HG03575 (cell line): ENCODE results near the gene DPP9.
"Not testable (repeated sequence)": the region's sequence is repeated elsewhere in the genome, so short reads cannot be mapped to it uniquely, and the experiment has no call there.

Source experiments
- ATAC-seq: cut with Tn5 transposase; IDR thresholded peaks from one replicate; pipeline ENCODE4 v1.9.1; 2021; ENCODE audit not compliant: unreplicated experiment, insufficient number of reproducible peaks, low FRiP score; ENCODE audit errors: extremely low read depth

Gene DPP9

GRCh38 chr19:4693471-4694121 lies 30.0 kb downstream of the DPP9 start:
- ATAC-seq: no peak

- ATAC-seq: no peak
Measured at GRCh38 chr19:4693078-4693350, 30.6 kb downstream of the DPP9 start.

- ATAC-seq: no peak
Measured at GRCh38 chr19:4692251-4693077, 31.2 kb downstream of the DPP9 start.

- no peak for ATAC-seq
Measured at GRCh38 chr19:4691373-4691772, 32.3 kb downstream of the DPP9 start.

GRCh38 chr19:4690361-4690760 lies 33.3 kb downstream of the DPP9 start:
- no peak for ATAC-seq

- no peak for ATAC-seq
Measured at GRCh38 chr19:4689403-4689802, 34.2 kb downstream of the DPP9 start.

GRCh38 chr19:4688587-4688986 lies 35.1 kb downstream of the DPP9 start:
- no peak for ATAC-seq

GRCh38 chr19:4687396-4687795 lies 36.2 kb downstream of the DPP9 start:
- ATAC-seq: no peak

GRCh38 chr19:4686700-4687099 lies 36.9 kb downstream of the DPP9 start:
- ATAC-seq: no peak

GRCh38 chr19:4684312-4685095 lies 39.1 kb downstream of the DPP9 start:
- no peak for ATAC-seq

GRCh38 chr19:4682417-4683200 lies 41.0 kb downstream of the DPP9 start:
- ATAC-seq: no peak

- not testable (repeated sequence) for ATAC-seq
Measured at GRCh38 chr19:4680021-4680420, 43.6 kb downstream of the DPP9 start.

GRCh38 chr19:4678881-4679790 lies 44.5 kb downstream of the DPP9 start:
- no peak for ATAC-seq

GRCh38 chr19:4676955-4677731 lies 46.5 kb downstream of the DPP9 start:
- ATAC-seq: no peak

- no peak for ATAC-seq
Measured at GRCh38 chr19:4675346-4675745, 48.3 kb downstream of the DPP9 start.

- ATAC-seq: no peak
Measured at GRCh38 chr19:4673726-4674125, 49.9 kb downstream of the DPP9 start.

- no peak for ATAC-seq
Measured at GRCh38 chr19:4673216-4673615, 50.4 kb downstream of the DPP9 start.
